ENCODE measurements around the gene KCNH4.

Gene KCNH4

GRCh38 chr17:42120161-42120769 lies 60.7 kb downstream of the KCNH4 start:
- DNase-seq = no peak

DNA sequence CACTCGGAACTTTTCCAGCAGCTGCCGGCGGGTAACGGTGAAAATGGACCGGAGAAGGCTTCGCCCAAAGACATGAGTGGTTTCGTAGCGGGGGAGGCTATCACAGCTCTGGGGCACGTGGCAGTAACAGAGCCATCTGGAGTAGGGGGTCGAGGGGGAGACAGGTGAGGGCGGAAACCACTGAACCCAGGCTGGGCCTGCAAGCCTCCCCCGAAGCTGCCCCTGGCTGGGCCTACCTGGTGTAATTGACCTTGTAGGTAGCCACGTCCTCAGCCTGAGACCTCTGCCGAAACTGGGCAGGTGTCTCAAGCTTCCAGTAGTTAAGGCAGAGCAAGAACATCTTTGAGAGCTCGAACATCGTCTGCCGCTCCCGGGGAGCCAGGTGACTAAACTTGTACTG lies 61.6 kb downstream of the KCNH4 start:
- DNase-seq = no peak

- DNase-seq = peak in 2 of 56 donors; percentile 21 to 23
Measured at GRCh38 chr17:42118545-42118944, 62.4 kb downstream of the KCNH4 start.

GRCh38 chr17:42118126-42118510 lies 62.8 kb downstream of the KCNH4 start:
- no peak for DNase-seq

GRCh38 chr17:42117397-42118125 lies 63.4 kb downstream of the KCNH4 start:
- no peak for DNase-seq

- peak in 48 of 56 donors; percentile 13 to 86 (median 46) for DNase-seq
Measured at GRCh38 chr17:42116705-42117396, 64.1 kb downstream of the KCNH4 start.

- no peak for DNase-seq
Measured at GRCh38 chr17:42114118-42114517, 66.8 kb downstream of the KCNH4 start.

DNA sequence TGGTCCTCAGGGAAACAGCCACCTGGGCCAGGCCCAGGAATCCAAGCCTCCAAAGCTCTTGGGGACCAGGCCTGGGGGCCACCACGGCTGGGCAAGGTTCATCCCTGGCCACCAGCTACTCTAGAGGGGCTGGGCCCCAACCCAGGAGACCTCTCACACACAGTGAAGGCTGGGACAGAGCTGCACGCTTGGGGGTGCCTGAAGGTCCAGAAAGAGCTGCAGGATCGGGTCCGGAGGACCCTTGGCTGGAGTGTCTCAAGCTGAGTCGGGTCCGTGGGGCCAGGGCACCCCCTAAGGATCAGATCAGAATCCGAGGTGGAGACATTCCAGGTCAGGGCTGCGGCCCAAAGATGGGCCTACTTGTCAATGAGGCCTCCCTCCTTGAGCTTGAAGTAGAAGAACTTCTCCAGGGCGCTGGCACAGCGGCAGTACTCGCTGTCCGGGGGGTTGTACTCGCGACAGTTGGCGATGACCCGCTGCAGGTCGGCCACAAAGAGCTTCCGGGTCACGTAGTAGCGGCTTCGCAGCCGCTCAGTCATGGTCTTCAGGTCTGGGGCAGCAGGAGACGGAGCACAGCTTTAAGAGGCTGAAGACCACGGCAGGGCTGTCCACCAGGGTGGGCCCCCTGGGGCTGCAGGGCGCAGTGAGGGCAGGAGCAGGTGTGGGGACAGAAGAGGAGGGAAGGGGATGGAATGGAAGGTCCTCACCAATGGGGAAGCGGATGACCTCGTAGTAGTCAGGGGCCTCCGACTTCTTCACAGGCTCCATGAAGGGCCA lies 67.5 kb downstream of the KCNH4 start:
- DNase-seq = no peak

- peak in 51 of 56 donors; percentile 27 to 83 (median 60) for DNase-seq
Measured at GRCh38 chr17:42112552-42113176, 68.3 kb downstream of the KCNH4 start, which contains the start of gene DHX58. DHX58 (minus strand) TSS chr17:42112714; CDS start chr17:42111892, 822 bp downstream.

- DNase-seq = peak in 26 of 56 donors; percentile 36 to 71 (median 59)
Measured at GRCh38 chr17:42111871-42112551, 68.9 kb downstream of the KCNH4 start.

- no peak for DNase-seq
Measured at GRCh38 chr17:42111265-42111636, 69.7 kb downstream of the KCNH4 start.

GRCh38 chr17:42110301-42111264 lies 70.4 kb downstream of the KCNH4 start:
- no peak for DNase-seq

DNA sequence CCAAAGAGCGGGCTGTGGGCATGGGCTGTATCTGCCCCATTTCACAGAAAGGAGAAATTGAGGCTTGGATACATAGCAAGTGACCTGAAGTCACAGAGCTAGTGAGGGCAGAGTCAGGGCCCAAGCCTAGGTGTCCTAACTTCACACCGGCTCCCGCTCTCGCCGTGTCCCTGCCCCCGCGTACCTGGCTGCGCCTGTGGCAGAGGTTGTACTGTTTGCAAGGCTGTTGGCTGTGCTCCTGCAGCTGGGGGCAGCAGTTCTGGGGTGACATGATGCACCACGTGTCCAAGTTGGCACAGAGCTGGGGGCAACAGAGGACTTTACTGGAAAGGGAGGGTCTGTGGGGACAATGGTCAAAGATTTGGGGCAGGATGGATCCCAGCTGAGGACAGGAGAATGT lies 71.9 kb downstream of the KCNH4 start:
- no peak for DNase-seq

- peak in 45 of 56 donors; percentile 7 to 89 (median 58) for DNase-seq
Measured at GRCh38 chr17:42107597-42108576, 73.1 kb downstream of the KCNH4 start.

- no peak for DNase-seq
Measured at GRCh38 chr17:42107124-42107523, 73.8 kb downstream of the KCNH4 start.
